Activated T-cell treated with anti-CD3 and anti-CD28 coated beads, Interleukin-2, amount 50 U/mL, for 1 hour (primary cell): ENCODE data around the gene ATG13.
"Not testable (repeated sequence)": the region's sequence is repeated elsewhere in the genome, so short reads cannot be mapped to it uniquely, and the experiment has no call there.

Source experiments
- DNase-seq: peaks from one replicate; pipeline ENCODE4 v3.0.0-alpha.2; 2020

ATG13 gene

DNA sequence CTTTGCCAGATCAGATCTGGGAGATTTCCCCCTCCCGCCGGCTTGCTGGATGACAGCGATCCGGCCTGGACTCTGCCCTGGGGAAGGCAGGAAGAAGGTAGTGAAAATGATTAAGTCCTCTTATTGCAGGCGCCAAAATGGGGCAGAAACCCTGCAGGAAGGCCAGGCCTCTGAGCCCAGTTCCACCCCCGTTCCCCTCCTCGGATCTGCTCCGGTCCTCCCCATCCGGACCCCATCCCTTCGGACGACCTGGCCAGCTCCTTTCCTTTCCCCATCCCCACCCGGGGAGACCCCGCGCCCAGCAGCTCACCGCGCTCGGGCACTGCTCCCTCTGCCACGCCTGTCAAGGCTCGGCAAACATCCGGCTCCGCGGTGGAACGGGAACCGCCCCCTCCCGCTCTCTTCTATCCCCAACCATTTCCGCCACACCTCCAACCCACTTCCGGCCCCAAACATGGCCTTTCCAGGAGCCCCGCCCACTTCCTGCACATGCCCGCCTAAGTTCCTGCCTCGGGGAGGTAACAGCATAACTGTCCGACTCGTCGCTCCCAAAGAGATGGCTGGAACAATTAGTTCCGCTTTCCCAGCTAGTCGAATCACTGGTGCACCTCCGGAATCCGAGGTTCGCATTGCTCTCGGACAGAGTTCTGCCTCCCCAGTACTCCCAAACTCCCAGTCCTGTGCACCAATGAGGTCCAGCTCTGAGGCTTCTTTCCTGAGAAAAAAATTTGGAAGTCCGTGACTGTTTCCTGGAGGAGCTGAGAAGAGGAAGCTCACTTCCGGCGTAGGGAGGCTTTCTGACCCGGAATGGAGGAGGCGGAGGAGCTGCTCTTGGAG, 83.1 kb downstream of the ATG13 start, which contains the start of the genes ARHGAP1 and ZNF408:
Gene ARHGAP1, minus strand, starts transcription at position 379 of the 837 bp plus-strand sequence. CDS start 4,512 bp downstream, outside the sequence.
Gene ZNF408, plus strand, starts transcription at position 791 of the 837 bp plus-strand sequence. Its CDS starts 17 bp downstream, at position 808.
- peak; percentile 97 for DNase-seq

DNA sequence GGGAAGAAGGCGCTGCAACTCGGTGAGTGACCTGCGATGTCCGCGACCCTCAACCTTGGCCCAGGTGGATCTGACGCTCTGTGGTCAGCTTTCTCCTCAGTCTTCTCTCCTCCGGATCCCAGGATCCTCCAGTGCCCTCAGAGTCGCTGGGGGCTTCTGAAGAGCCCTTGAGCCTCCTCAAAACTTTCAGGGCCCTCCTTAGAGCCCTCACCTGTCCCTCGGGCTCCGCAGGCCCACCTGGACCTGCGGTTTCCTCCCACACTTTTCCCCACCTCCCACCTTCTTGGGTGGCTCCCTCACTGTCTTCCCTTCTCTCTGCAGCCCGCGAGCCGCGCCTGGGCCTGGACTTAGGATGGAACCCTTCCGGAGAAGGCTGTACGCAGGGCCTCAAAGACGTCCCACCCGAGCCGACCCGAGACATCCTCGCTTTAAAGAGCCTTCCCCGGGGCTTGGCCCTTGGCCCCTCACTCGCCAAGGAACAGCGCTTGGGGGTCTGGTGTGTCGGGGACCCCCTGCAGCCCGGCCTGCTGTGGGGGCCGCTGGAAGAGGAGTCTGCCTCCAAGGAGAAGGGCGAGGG, 83.8 kb downstream of the ATG13 start:
- no peak for DNase-seq

DNA sequence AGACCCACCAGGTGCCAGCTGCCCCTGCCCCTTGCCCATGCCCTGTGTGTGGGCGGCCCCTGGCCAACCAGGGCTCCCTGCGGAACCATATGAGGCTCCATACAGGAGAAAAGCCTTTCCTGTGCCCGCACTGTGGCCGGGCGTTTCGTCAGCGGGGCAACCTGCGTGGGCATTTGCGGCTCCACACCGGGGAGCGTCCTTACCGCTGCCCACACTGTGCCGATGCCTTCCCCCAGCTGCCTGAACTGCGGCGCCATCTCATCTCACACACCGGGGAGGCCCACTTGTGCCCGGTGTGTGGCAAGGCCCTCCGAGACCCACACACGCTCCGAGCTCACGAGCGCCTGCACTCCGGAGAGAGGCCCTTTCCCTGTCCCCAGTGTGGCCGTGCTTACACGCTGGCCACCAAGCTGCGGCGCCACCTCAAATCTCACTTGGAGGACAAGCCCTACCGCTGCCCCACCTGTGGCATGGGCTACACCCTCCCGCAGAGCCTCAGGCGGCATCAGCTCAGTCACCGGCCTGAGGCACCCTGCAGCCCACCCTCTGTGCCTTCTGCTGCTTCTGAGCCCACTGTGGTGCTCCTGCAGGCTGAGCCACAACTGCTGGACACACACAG, 87.8 kb downstream of the ATG13 start:
- DNase-seq, result no peak

DNA sequence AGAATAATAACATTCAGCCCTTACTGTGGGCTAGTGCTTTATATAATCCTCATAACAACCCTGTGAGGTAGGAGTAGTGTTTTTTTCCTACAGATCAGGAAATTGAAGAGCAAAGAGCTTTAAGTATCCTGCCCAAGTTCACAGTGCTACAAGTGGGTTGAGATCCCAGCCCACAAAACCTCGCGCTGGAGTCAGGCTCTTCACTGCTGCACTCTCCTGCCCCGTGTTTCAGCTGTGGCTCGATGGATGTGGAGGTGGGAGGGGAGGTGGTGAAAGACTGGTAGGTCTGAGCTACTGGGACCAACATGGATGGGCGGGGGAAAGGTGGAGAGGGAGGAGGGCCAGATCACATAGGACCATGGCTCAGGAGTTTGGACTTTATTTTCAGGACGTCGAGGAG, 89.5 kb downstream of the ATG13 start:
- no peak for DNase-seq

DNA sequence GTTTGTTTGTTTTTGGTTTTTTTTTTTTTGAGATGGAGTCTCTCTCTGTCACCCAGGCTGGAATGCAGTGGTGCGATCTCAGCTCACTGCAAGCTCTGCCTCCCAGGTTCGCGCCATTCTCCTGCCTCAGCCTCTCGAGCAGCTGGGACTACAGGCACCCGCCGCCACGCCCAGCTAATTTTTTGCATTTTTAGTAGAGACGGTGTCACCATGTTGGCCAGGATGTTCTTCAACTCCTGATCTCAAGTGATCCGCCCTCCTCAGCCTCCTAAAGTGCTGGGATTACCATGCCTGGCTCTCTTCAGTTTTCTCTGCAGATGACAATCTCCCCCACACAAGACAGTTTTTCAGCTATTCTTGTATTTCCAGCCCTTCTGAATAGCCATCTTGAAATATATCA, 92.0 kb downstream of the ATG13 start:
- not testable (repeated sequence) for DNase-seq

DNA sequence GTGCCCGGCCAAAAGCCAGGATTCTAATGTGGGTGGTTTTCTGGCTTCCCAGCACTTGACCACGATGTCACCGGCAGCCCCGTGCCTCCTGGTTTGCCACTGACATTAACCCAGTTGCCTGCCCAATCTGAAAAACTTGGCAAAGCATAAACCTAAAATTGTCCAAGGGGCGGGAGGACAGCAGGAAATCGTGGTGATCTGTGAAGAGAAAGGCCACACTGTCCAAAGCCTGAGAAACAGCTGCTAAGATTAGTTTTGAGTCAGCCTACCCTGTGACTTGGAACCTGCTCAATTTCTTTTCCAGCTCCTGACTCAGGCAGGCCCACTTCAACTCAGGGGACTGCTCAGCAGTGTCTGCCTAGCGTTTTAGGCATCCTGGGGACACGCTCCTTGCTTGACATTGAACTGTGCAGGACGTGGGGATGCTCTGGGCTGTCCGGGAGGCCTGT, 93.5 kb downstream of the ATG13 start:
- DNase-seq, result no peak

DNA sequence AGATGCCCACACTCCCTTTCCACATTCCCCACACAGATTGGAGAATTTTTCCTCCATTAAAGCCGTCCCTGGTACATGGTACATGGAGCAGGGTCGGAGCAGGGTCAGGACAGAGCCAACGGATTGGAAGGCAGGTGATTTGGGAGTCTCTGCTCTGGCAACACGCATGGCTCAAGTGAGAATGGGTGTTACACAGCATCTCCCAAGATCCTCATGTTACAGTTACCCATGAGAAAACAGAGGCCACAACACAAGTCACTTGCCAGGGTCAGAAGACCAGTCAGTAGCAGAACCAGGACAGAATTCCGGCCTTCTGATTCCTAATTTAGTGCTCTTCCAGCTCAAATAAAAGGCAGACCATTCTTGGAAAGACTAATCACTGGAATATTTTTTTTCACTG, 94.0 kb downstream of the ATG13 start:
- no peak for DNase-seq

DNA sequence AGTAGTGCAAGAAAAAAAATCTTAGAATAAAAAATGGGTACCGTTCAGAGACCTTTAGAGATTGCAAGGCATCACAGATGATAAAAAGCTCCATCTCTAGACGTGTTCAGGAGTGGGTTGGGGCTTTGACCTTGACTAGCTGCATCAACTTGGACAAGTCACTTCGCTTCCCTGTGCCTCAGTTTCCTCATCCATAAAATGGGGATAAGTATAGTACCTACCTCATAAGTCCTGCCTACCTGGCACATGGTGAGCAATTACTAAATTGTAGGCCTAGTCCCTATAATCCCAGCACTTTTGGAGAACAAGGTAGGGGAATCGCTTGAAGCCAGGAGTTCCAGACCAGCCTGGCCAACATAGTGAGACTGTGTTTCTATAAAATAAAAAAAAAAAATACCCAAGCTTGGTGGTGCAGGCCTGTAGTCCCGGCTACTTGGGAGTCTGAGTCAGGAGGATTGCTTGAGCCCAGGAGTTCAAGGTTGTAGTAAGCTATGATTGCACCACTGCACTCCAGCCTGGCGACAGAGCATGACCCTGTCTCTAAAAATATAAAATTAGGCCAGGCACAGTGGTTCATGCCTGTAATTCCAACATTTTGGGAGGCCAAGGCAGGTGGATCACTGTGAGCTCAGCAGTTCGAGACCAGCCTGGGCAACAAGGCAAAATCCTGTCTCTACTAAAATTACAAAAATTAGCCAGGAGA, 95.7 kb downstream of the ATG13 start:
- DNase-seq, result no peak

DNA sequence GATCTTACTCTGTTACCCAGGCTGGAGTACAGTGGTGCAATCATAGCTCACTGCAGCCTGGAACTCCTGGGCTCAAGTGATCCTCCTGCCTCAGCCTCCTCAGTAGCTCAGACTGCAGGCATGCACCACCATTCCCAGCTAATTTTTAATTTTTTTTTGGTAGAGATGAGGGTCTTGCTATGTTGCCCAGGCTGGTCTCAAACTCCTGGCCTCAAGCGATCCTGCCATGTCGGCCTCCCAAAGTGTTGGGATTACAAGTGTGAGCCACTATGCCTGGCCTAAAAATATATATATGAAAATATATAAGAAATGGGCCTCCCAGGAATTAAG, 100.4 kb downstream of the ATG13 start:
- not testable (repeated sequence) for DNase-seq

DNA sequence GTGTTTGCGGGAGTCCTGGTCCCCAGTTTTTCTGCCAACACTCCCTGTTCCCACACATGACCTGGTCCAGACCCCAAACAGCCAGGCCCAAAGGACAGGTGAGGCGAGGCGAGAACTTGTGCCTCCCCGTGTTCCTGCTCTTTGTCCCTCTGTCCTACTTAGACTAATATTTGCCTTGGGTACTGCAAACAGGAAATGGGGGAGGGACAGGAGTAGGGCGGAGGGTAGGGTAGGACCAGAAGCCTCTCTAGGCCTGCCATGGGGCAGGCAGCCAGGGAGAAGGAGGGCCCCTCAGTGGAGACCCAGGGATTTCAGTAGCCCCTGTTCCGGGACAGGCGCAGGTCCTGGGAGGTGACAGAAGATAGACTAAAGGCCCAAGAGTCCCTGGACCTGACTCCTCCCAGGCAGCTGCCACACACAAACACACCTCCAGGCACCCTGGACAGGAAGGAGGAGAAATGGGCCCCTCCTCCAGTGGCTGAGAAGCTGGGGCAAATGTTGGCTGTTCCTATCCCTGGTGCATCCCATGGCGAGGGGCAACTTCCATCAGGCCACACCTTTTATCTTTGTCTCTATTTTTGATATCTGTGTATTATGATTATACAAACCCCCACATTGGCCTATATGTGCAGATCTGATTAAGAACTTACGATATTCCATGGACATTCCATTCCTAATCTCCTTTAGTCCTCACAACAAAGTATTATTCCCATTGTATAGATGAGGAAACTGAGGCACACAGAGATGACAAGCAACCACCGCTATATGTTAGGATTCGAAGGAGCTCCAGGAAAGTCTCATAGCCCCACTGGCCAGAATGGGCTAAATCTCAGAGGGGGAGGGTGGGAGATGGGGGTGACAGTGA, 101.0 kb downstream of the ATG13 start:
- DNase-seq, result no peak

DNA sequence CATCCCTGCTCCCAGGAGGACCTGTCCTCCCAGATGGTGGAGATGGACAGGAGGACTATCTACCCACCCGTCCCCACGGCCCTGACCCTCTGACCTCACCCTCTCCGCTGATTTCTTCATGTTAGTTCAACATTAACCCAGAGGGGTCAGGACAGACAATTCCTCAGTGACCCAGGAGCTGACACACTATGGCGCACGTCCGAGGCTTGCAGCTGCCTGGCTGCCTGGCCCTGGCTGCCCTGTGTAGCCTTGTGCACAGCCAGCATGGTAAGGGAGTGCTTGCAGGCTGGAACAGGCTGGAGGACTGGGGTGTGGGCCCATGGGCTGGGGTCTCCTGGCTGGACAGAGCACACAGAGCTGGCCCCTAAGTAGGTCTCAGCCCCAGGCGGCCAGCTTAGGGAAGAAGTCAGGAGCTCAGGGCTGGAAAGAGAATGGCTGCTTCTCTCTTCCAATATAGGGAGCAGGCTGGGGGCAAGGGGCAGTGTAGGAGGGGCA, 101.7 kb downstream of the ATG13 start, which contains the start of gene F2:
Gene F2, plus strand, starts transcription at position 166 of the 495 bp plus-strand sequence. Its CDS starts 23 bp downstream, at position 189.
- DNase-seq, result no peak

DNA sequence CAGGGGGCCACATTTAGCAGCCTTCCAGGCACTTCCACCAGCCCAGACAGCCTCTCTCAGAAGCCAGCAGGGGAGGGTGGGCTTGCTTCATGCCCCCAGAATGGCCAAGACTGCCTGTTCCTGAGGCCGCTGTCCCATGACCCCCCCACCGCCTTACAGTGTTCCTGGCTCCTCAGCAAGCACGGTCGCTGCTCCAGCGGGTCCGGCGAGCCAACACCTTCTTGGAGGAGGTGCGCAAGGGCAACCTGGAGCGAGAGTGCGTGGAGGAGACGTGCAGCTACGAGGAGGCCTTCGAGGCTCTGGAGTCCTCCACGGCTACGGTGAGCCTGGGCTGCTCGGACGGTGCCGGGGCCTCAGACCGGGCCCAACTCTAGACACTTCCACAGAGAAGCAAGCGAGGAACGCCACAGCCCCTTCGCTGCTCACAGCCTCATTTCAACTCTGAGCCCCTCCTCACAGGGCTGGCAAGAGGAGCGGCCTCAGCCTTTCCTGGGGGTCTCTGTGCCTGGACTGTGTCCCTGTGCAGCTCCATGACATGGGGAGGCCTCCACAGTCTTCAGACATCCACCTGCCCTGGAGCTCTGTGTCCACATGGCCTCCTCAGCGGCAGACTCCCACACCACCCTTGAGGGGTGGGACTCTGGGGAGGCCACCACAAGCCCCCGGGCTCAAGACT, 102.3 kb downstream of the ATG13 start:
- no peak for DNase-seq

DNA sequence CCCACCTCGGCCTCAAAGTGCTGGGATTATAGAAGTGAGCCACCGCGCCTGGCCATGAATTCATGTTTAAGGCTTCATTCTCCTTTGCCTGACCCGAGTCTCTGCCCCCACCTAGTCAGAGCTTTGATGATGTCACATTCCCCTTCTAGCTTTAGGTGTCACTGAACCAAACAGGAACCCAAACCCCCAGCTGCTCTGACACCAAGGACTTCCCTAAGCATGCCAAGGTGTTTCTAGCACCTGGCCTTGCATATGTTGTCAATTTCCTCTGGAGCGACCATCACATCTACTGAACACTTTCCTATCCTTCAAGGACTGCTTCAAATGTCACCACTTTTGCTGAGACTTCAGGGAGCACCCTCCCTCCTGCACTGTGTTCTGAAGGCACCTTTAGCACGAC, 103.9 kb downstream of the ATG13 start:
- no peak for DNase-seq

DNA sequence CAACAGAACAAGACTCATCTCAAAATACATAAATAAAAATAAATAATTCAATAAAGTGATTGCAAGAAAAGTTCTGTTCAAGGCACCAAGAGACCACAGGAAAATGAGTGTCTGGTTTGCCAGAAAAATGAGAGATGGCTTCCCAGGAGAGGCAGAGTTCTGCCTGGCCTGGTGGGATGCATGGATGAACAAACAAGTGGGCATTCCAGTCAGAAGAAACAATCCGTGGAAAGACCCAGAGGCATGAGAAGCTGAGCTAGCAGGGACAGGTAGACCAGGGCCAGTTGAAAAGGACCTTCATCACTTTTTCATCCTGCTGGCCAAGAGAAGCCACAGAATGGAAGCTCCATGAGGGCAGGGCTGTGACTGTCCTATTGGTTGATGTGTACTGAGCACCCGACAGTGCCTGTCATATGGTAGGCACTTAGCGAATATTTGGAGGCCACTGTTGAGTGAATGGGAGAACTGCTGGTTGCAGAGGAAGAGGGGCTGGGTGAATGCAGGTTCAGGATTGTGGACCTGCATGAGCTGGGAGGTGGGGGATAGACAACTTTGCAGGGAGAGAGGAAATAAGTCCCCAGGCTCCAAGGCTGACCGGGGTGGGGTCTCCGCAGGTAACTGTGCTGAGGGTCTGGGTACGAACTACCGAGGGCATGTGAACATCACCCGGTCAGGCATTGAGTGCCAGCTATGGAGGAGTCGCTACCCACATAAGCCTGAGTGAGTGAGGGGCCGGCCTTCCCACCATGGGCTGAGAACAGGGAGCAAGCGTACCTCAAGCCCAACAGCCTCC, 105.4 kb downstream of the ATG13 start:
- DNase-seq, result no peak

DNA sequence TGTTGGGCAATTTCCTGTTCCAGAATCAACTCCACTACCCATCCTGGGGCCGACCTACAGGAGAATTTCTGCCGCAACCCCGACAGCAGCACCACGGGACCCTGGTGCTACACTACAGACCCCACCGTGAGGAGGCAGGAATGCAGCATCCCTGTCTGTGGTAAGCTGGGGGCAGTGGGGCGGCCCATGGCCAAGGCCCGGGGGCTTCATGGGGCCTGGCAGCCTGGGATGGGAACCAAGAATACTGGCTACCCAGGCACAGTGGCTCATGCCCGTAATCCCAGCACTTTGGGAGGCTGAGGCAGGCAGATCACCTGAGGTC, 106.0 kb downstream of the ATG13 start:
- DNase-seq, result no peak

DNA sequence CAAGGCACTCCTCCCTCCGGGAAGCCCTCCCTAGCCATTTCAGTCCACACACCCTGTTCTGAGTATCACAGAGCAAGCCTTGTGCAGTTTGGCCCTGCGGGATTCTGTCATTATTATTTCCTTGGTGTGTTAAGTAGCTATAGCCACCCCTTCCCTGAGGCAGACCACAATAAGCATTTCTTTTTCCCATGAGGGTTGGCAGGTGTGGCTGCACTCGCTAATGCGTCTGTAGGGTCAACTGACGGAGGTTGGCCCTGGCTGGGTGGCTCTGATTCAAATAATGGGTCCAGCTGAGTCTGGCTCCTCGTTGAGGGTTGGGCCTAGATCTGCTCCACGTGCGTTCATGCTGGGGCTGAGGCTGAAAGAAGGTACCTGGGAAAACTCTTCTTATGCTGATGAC, 106.7 kb downstream of the ATG13 start:
- DNase-seq, result no peak
